H9 (cell line): ENCODE results near the gene SV2C. TPM values are rescaled to one million over a fixed set of nuclear protein-coding genes. Genes with fewer than 3 reads are reported as not detected.

Experiments
- DNase-seq: peaks from one replicate; pipeline ENCODE4 v3.0.0-alpha.2; 2017
- H2AFZ ChIP-seq: one replicate; pipeline ENCODE4 v1.6.1; 2013; ENCODE audit warnings: mild to moderate bottlenecking, low read length, control low read depth, moderate library complexity
- H2AK5ac ChIP-seq: 2 replicates; pipeline ENCODE4 v1.6.1; 2013; ENCODE audit warnings: low read length, control low read depth, mixed read lengths; ENCODE audit not compliant: insufficient read length
- H2BK120ac ChIP-seq: one replicate; pipeline ENCODE4 v1.6.1; 2013; ENCODE audit warnings: low read depth, mild to moderate bottlenecking, low read length, control low read depth, inconsistent platforms; ENCODE audit not compliant: poor library complexity, severe bottlenecking
- H2BK12ac ChIP-seq: 2 replicates; pipeline ENCODE4 v1.6.1; 2013; ENCODE audit warnings: low read length, control low read depth, mixed read lengths, low read depth; ENCODE audit not compliant: insufficient read length
- H2BK15ac ChIP-seq: 2 replicates; pipeline ENCODE4 v1.6.1; 2013; ENCODE audit warnings: low read depth, low read length, control low read depth
- H2BK20ac ChIP-seq: one replicate; pipeline ENCODE4 v1.6.1; 2013; ENCODE audit warnings: low read depth, mild to moderate bottlenecking, low read length, control low read depth, inconsistent platforms; ENCODE audit not compliant: poor library complexity, severe bottlenecking
- H2BK5ac ChIP-seq: 2 replicates; pipeline ENCODE4 v1.6.1; 2013; ENCODE audit warnings: low read length, control low read depth, mixed read lengths; ENCODE audit not compliant: insufficient read length
- H3K14ac ChIP-seq: 2 replicates; pipeline ENCODE4 v1.6.1; 2013; ENCODE audit warnings: low read length, control low read depth; ENCODE audit not compliant: insufficient read depth
- H3K18ac ChIP-seq: 2 replicates; pipeline ENCODE4 v1.6.1; 2013; ENCODE audit warnings: low read depth, mild to moderate bottlenecking, mixed read lengths, low read length, control low read depth; ENCODE audit not compliant: insufficient read length
- H3K23ac ChIP-seq: 2 replicates; pipeline ENCODE4 v1.6.1; 2013; ENCODE audit warnings: low read length, control low read depth, mixed read lengths, low read depth; ENCODE audit not compliant: insufficient read length
- H3K23me2 ChIP-seq: 2 replicates; pipeline ENCODE4 v1.6.1; 2013; ENCODE audit warnings: low read depth, mild to moderate bottlenecking, mixed read lengths, low read length, control low read depth; ENCODE audit not compliant: insufficient read length, poor library complexity, severe bottlenecking
- H3K27ac ChIP-seq: 2 replicates; pipeline ENCODE4 v1.5.1; 2013; ENCODE audit warnings: low read length, control low read depth, mixed read lengths, low read depth; ENCODE audit not compliant: insufficient read length
- H3K27me3 ChIP-seq: 2 replicates; pipeline ENCODE4 v1.6.1; 2013; ENCODE audit warnings: low read length, control low read depth, inconsistent platforms; ENCODE audit not compliant: insufficient read depth
- H3K4ac ChIP-seq: 2 replicates; pipeline ENCODE4 v1.6.1; 2013; ENCODE audit warnings: low read depth, mild to moderate bottlenecking, control low read depth, inconsistent platforms, low read length, moderate library complexity
- H3K4me1 ChIP-seq: 2 replicates; pipeline ENCODE4 v1.6.1; 2013; ENCODE audit warnings: low read length, control low read depth, inconsistent platforms; ENCODE audit not compliant: insufficient read depth
- H3K4me2 ChIP-seq: 2 replicates; pipeline ENCODE4 v1.6.1; 2013; ENCODE audit warnings: low read length, control low read depth, mixed read lengths; ENCODE audit not compliant: insufficient read length, insufficient read depth
- H3K56ac ChIP-seq: 2 replicates; pipeline ENCODE4 v1.6.1; 2013; ENCODE audit warnings: low read depth, mild to moderate bottlenecking, mixed read lengths, low read length, control low read depth; ENCODE audit not compliant: insufficient read length
- H3K79me1 ChIP-seq: 2 replicates; pipeline ENCODE4 v1.6.1; 2013; ENCODE audit warnings: low read depth, mild to moderate bottlenecking, moderate library complexity, low read length, control low read depth, inconsistent platforms; ENCODE audit not compliant: insufficient read depth, poor library complexity, severe bottlenecking
- H3K79me2 ChIP-seq: 2 replicates; pipeline ENCODE4 v1.6.1; 2013; ENCODE audit warnings: low read length, control low read depth, inconsistent platforms; ENCODE audit not compliant: insufficient read depth
- H3K9ac ChIP-seq: 2 replicates; pipeline ENCODE4 v1.6.1; 2013; ENCODE audit warnings: low read length, control low read depth, mixed read lengths; ENCODE audit not compliant: insufficient read length; ENCODE audit errors: extremely low read depth
- H3K9me3 ChIP-seq: one replicate; pipeline ENCODE4 v1.6.1; 2013; ENCODE audit warnings: low read depth, low read length, inconsistent platforms; ENCODE audit not compliant: control insufficient read depth
- H3T11ph ChIP-seq: one replicate; pipeline ENCODE4 v1.6.1; 2013; ENCODE audit warnings: mild to moderate bottlenecking, low read length, control low read depth, inconsistent platforms
- H4K20me1 ChIP-seq: one replicate; pipeline ENCODE4 v1.6.1; 2013; ENCODE audit not compliant: control insufficient read depth, insufficient read length, insufficient read depth
- H4K5ac ChIP-seq: 2 replicates; pipeline ENCODE4 v1.6.1; 2013; ENCODE audit warnings: low read depth, mild to moderate bottlenecking, mixed read lengths, low read length, control low read depth; ENCODE audit not compliant: insufficient read length
- H4K8ac ChIP-seq: replicated peaks from 2 replicates; pipeline ENCODE4 v1.6.1; 2013; ENCODE audit warnings: low read length, control low read depth, mixed read lengths, low read depth; ENCODE audit not compliant: insufficient read length
- H4K91ac ChIP-seq: 2 replicates; pipeline ENCODE4 v1.6.1; 2013; ENCODE audit warnings: low read depth, mild to moderate bottlenecking, moderate library complexity, mixed read lengths, low read length, control low read depth; ENCODE audit not compliant: insufficient read length
- H3K27ac Mint-ChIP-seq, 3 experiments: 2 replicates in 2 of 3; 3 replicates in 1 of 3; pipeline ENCODE4 v1.8.0; 2020 to 2021; ENCODE audit warnings: mixed read lengths in 3 of 3, mild to moderate bottlenecking in 1 of 3, moderate library complexity in 1 of 3
- H3K27me3 Mint-ChIP-seq: 2 replicates; pipeline ENCODE4 v1.8.0; 2021; ENCODE audit warnings: low read depth, mild to moderate bottlenecking, moderate library complexity, mixed read lengths
- H3K36me3 Mint-ChIP-seq, 3 experiments: 2 replicates in 2 of 3; 3 replicates in 1 of 3; pipeline ENCODE4 v1.8.0; 2020 to 2021; ENCODE audit warnings: low read depth in 3 of 3, mixed read lengths in 3 of 3; ENCODE audit not compliant: insufficient read depth in 1 of 3
- H3K4me1 Mint-ChIP-seq, 2 experiments: 2 replicates each; pipeline ENCODE4 v1.8.0; 2020; ENCODE audit warnings: mixed read lengths in 2 of 2
- H3K4me3 Mint-ChIP-seq, 2 experiments: 2 replicates in 1 of 2; 3 replicates in 1 of 2; pipeline ENCODE4 v1.8.0; 2020 to 2021; ENCODE audit warnings: mild to moderate bottlenecking in 2 of 2, mixed read lengths in 2 of 2, moderate library complexity in 1 of 2
- H3K9me3 Mint-ChIP-seq, 2 experiments: 2 replicates in 1 of 2; 3 replicates in 1 of 2; pipeline ENCODE4 v1.8.0; 2020; ENCODE audit warnings: mild to moderate bottlenecking in 2 of 2, mixed read lengths in 2 of 2, moderate library complexity in 1 of 2
- WGBS: extraction: QIAGEN DNeasy Blood & Tissue Kit; methylation state at CpG from one replicate; pipeline ENCODE4 v1.1.7; 2013; ENCODE audit warnings: missing lambda C conversion rate, low lambda C conversion rate, mixed read lengths; ENCODE audit not compliant: insufficient read length; ENCODE audit errors: extremely low coverage; 5-methylcytosine and 5-hydroxymethylcytosine counted together
- total RNA-seq: library from RNA; stranded (reverse); gene quantifications from 2 replicates; pipeline ENCODE4 v1.2.1, GENCODE V29; 2021
- TF ChIP-seq, protein P1 (sequence below): fragments of 200-600 bp; sonication (generic); conservative IDR thresholded peaks from 3 replicates; pipeline ENCODE4 v1.8.0; 2021; ENCODE audit warnings: antibody characterized with exemption, mild to moderate bottlenecking

Gene SV2C
- total RNA-seq, 1 experiment from 2014 or later = 0.09 TPM

DNA sequence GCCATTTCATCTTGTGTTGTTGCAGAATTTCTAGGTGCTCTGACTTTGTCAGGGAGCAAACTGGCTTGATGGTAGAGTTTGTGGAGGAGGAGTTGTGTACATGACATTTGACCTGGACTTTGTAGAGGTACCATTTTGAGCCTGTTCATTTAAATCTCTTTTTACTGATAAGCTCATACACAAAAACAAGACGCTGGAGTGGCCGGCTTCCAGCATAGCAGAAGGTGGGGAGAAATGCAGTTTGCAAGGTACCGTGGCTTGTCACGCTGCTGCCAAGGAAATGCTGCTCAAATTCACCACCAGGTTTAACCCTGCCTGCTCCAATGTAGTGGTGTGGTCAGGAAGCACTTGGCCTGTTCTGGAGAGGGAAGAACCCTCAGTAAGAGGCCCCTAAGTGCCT lies 301.0 kb downstream of the SV2C start:
- Histone ChIP-seq H3K18ac (no peak overlapping the region), H2BK12ac (no peak overlapping the region), H2AFZ (no peak overlapping the region), H3K14ac (no peak overlapping the region), H4K8ac (no peak overlapping the region), H2BK20ac (no peak overlapping the region), H4K20me1 (no peaks in the 10 kb centered on the region), H3K23ac (no peak overlapping the region), H4K91ac (no peak overlapping the region), H3T11ph (no peak overlapping the region), H2AK5ac (no peak overlapping the region), H3K56ac (no peak overlapping the region), H3K23me2 (no peaks in the 10 kb centered on the region), H3K4me1 (peaks cover 4% of the 10 kb centered on the region; the same call in 1 of the 2 replicates), H3K27me3 (no peaks in the 10 kb centered on the region), H3K4ac (no peak overlapping the region), H3K4me2 (no peak overlapping the region), H2BK120ac (no peak overlapping the region), H3K9me3 (no peaks in the 10 kb centered on the region), H2BK5ac (no peak overlapping the region), H3K79me2 (no peaks in the 10 kb centered on the region), H3K79me1 (no peaks in the 10 kb centered on the region), H2BK15ac (no peak overlapping the region), H3K9ac (no peak overlapping the region), H3K27ac (no peak overlapping the region), H4K5ac (no peak overlapping the region)
- Mint-ChIP-seq H3K27me3 (no peaks in the 10 kb centered on the region), H3K4me1 (peaks cover 13 to 21% of the 10 kb centered on the region in 2 experiments), H3K36me3 (no peaks in the 10 kb centered on the region; a peak in 1 of 7 replicates), H3K9me3 (no peaks in the 10 kb centered on the region), H3K27ac (no peak overlapping the region), H3K4me3 (no peak overlapping the region)
- TF ChIP-seq, protein P1, sequence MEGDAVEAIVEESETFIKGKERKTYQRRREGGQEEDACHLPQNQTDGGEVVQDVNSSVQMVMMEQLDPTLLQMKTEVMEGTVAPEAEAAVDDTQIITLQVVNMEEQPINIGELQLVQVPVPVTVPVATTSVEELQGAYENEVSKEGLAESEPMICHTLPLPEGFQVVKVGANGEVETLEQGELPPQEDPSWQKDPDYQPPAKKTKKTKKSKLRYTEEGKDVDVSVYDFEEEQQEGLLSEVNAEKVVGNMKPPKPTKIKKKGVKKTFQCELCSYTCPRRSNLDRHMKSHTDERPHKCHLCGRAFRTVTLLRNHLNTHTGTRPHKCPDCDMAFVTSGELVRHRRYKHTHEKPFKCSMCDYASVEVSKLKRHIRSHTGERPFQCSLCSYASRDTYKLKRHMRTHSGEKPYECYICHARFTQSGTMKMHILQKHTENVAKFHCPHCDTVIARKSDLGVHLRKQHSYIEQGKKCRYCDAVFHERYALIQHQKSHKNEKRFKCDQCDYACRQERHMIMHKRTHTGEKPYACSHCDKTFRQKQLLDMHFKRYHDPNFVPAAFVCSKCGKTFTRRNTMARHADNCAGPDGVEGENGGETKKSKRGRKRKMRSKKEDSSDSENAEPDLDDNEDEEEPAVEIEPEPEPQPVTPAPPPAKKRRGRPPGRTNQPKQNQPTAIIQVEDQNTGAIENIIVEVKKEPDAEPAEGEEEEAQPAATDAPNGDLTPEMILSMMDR = no peak
- no CpG with 5 or more reads among the region's 4 CpGs for WGBS
- DNase-seq = no peak
